GM19099 (cell line): ENCODE results near the gene DNM3.

Experiments used
- POLR2A ChIP-seq: IDR thresholded peaks from 3 replicates; pipeline ENCODE4 v1.6.1; 2011; ENCODE audit warnings: low read depth; ENCODE audit not compliant: insufficient read length; ENCODE audit errors: extremely low read depth

Gene DNM3

GRCh38 chr1:172360985-172361384, 519.7 kb downstream of the DNM3 start:
- TF ChIP-seq POLR2A = no peak

GRCh38 chr1:172363852-172364251, 522.6 kb downstream of the DNM3 start:
- TF ChIP-seq POLR2A = no peak

GRCh38 chr1:172373864-172374263, 532.6 kb downstream of the DNM3 start:
- TF ChIP-seq POLR2A = no peak

GRCh38 chr1:172375211-172375631, 533.9 kb downstream of the DNM3 start:
- no peak for TF ChIP-seq POLR2A

GRCh38 chr1:172376431-172376830, 535.1 kb downstream of the DNM3 start:
- TF ChIP-seq POLR2A = no peak

- no peak for TF ChIP-seq POLR2A
Measured at GRCh38 chr1:172377565-172377964, 536.3 kb downstream of the DNM3 start.

- TF ChIP-seq POLR2A = no peak
Measured at GRCh38 chr1:172378109-172378760, 536.9 kb downstream of the DNM3 start.

- no peak for TF ChIP-seq POLR2A
Measured at GRCh38 chr1:172380441-172381244, 539.3 kb downstream of the DNM3 start.

- no peak for TF ChIP-seq POLR2A
Measured at GRCh38 chr1:172381946-172382345, 540.6 kb downstream of the DNM3 start.

- no peak for TF ChIP-seq POLR2A
Measured at GRCh38 chr1:172382406-172382805, 541.1 kb downstream of the DNM3 start.

- TF ChIP-seq POLR2A = no peak
Measured at GRCh38 chr1:172382990-172383389, 541.7 kb downstream of the DNM3 start.

GRCh38 chr1:172383536-172383935, 542.2 kb downstream of the DNM3 start:
- no peak for TF ChIP-seq POLR2A

GRCh38 chr1:172384656-172385055, 543.4 kb downstream of the DNM3 start:
- TF ChIP-seq POLR2A = no peak

- no peak for TF ChIP-seq POLR2A
Measured at GRCh38 chr1:172386046-172386445, 544.7 kb downstream of the DNM3 start.

- TF ChIP-seq POLR2A = no peak
Measured at GRCh38 chr1:172388490-172388889, 547.2 kb downstream of the DNM3 start.

- TF ChIP-seq POLR2A = no peak
Measured at GRCh38 chr1:172390301-172390682, 549.0 kb downstream of the DNM3 start.
